Endodermal cell (in vitro differentiated cells): Measurements from ENCODE around the gene PPFIA2. TPM values are rescaled to one million over a fixed set of nuclear protein-coding genes. Genes with fewer than 3 reads are reported as not detected.

Experiments used
- DNase-seq: peaks from one replicate; pipeline ENCODE4 v3.0.0-alpha.2; 2017
- H3K27ac ChIP-seq: 2 replicates; pipeline ENCODE4 v1.5.1; 2013; ENCODE audit warnings: mild to moderate bottlenecking, low read depth, low read length, moderate library complexity
- H3K27me3 ChIP-seq: 2 replicates; pipeline ENCODE4 v1.6.1; 2013; ENCODE audit warnings: mild to moderate bottlenecking, low read length, moderate library complexity; ENCODE audit not compliant: insufficient read depth, control insufficient read depth, poor library complexity, severe bottlenecking
- H3K36me3 ChIP-seq: 2 replicates; pipeline ENCODE4 v1.7.0; 2013; ENCODE audit warnings: mild to moderate bottlenecking, low read length, moderate library complexity; ENCODE audit not compliant: control insufficient read depth, insufficient read depth
- H3K4me1 ChIP-seq: one replicate; pipeline ENCODE4 v1.7.0; 2013; ENCODE audit warnings: low read length; ENCODE audit not compliant: control insufficient read depth, insufficient read depth
- H3K4me3 ChIP-seq: 2 replicates; pipeline ENCODE4 v1.5.1; 2013; ENCODE audit warnings: mild to moderate bottlenecking, low read length, moderate library complexity
- H3K9ac ChIP-seq: 2 replicates; pipeline ENCODE4 v1.6.1; 2013; ENCODE audit warnings: mild to moderate bottlenecking, low read length, moderate library complexity; ENCODE audit not compliant: poor library complexity, severe bottlenecking; ENCODE audit errors: extremely low read depth
- H3K9me3 ChIP-seq: 2 replicates; pipeline ENCODE4 v1.6.1; 2013; ENCODE audit warnings: mild to moderate bottlenecking, low read length, moderate library complexity; ENCODE audit not compliant: control insufficient read depth
- H3K27ac Mint-ChIP-seq: 2 replicates; pipeline ENCODE4 v1.8.0; 2020; ENCODE audit warnings: mixed read lengths
- H3K27me3 Mint-ChIP-seq: 2 replicates; pipeline ENCODE4 v1.8.0; 2021; ENCODE audit warnings: mild to moderate bottlenecking, mixed read lengths; ENCODE audit not compliant: insufficient read depth
- H3K36me3 Mint-ChIP-seq: 2 replicates; pipeline ENCODE4 v1.8.0; 2020; ENCODE audit warnings: low read depth, mixed read lengths
- H3K4me1 Mint-ChIP-seq: 2 replicates; pipeline ENCODE4 v1.8.0; 2020; ENCODE audit warnings: mixed read lengths
- H3K4me3 Mint-ChIP-seq: 2 replicates; pipeline ENCODE4 v1.8.0; 2020; ENCODE audit warnings: mild to moderate bottlenecking, moderate library complexity, mixed read lengths
- H3K9me3 Mint-ChIP-seq: 2 replicates; pipeline ENCODE4 v1.8.0; 2020; ENCODE audit warnings: mild to moderate bottlenecking, mixed read lengths
- CTCF ChIP-seq: fragments of 200-600 bp; sonication (generic); conservative IDR thresholded peaks from 2 replicates; pipeline ENCODE4 v1.5.0; 2021; ENCODE audit warnings: antibody characterized with exemption, mild to moderate bottlenecking
- WGBS, 2 experiments: methylation state at CpG; one replicate each; pipeline versions ENCODE4 v1.1.5 to v1.1.7; 2013; ENCODE audit warnings: missing lambda C conversion rate in 2 of 2, mixed read lengths in 1 of 2; ENCODE audit not compliant: insufficient coverage in 1 of 2, insufficient read length in 1 of 2; 5-methylcytosine and 5-hydroxymethylcytosine counted together
- total RNA-seq, 2 donors: library from RNA; stranded (reverse); fragmentation: NEBNext Ultra II Directional in 1 of 2; extraction: Animal tissue kit (Norgen Biotek cat#: 25700) in 1 of 2; gene quantifications; 2 replicates in 1 of 2; 3 replicates in 1 of 2; pipeline ENCODE4 v1.2.1, GENCODE V29; 2021

Gene PPFIA2
- total RNA-seq, 2 donors from 2014 or later, result 1.2 TPM; not detected in 1

- Mint-ChIP-seq H3K36me3 (no peaks in the 10 kb centered on the region), H3K4me1 (no peaks in the 10 kb centered on the region), H3K27me3 (no peaks in the 10 kb centered on the region), H3K9me3 (no peaks in the 10 kb centered on the region), H3K27ac (no peak overlapping the region), H3K4me3 (no peak overlapping the region)
- Histone ChIP-seq H3K36me3 (no peaks in the 10 kb centered on the region), H3K9ac (no peak overlapping the region), H3K4me1 (no peaks in the 10 kb centered on the region), H3K27me3 (no peaks in the 10 kb centered on the region), H3K9me3 (no peaks in the 10 kb centered on the region), H3K27ac (no peak overlapping the region), H3K4me3 (no peak overlapping the region)
- no peak for TF ChIP-seq CTCF
- no peak for DNase-seq
- no CpG with 5 or more reads among the region's 2 CpGs for WGBS, 2 experiments
Observed at GRCh38 chr12:81570234-81570633, 188.9 kb downstream of the PPFIA2 start.

GRCh38 chr12:81564237-81564636 is 194.9 kb downstream of the PPFIA2 start:
- no peaks in the 10 kb centered on the region for H3K36me3 Mint-ChIP-seq
- no peaks in the 10 kb centered on the region for H3K9me3 ChIP-seq
- no peak overlapping the region for H3K27ac ChIP-seq
- no peaks in the 10 kb centered on the region for H3K9me3 Mint-ChIP-seq
- WGBS, 2 experiments, result 85 to 100% methylated on average over 1 to 2 of the region's 2 CpGs
- no peak overlapping the region for H3K4me3 Mint-ChIP-seq
- H3K9ac ChIP-seq, result no peak overlapping the region
- no peaks in the 10 kb centered on the region for H3K4me1 ChIP-seq
- H3K36me3 ChIP-seq, result no peaks in the 10 kb centered on the region
- no peak for DNase-seq
- H3K27me3 Mint-ChIP-seq, result no peaks in the 10 kb centered on the region
- no peak for TF ChIP-seq CTCF
- no peak overlapping the region for H3K27ac Mint-ChIP-seq
- H3K27me3 ChIP-seq, result no peaks in the 10 kb centered on the region
- no peaks in the 10 kb centered on the region for H3K4me1 Mint-ChIP-seq
- no peak overlapping the region for H3K4me3 ChIP-seq

GRCh38 chr12:81558031-81558430 is 201.1 kb downstream of the PPFIA2 start:
- no peak overlapping the region for H3K9ac ChIP-seq
- Mint-ChIP-seq H3K4me1 (no peaks in the 10 kb centered on the region), H3K36me3 (no peaks in the 10 kb centered on the region), H3K27ac (no peak overlapping the region), H3K27me3 (no peaks in the 10 kb centered on the region), H3K4me3 (no peak overlapping the region), H3K9me3 (no peaks in the 10 kb centered on the region)
- H3K27ac ChIP-seq, result no peak overlapping the region
- 86% methylated on average over 1 of the region's 1 CpG; no CpG with 5 or more reads in 1 of the 2 experiments for WGBS, 2 experiments
- no peak for TF ChIP-seq CTCF
- H3K27me3 ChIP-seq, result no peaks in the 10 kb centered on the region
- no peaks in the 10 kb centered on the region for H3K36me3 ChIP-seq
- no peaks in the 10 kb centered on the region for H3K4me1 ChIP-seq
- H3K9me3 ChIP-seq, result no peaks in the 10 kb centered on the region
- no peak overlapping the region for H3K4me3 ChIP-seq
- DNase-seq, result no peak
